Left lung (tissue), 10 donors: ENCODE measurements around the gene MTFR1L. TPM values are rescaled to one million over a fixed set of nuclear protein-coding genes. Genes with fewer than 3 reads are reported as not detected.

ENCODE experiments used
- ATAC-seq: fragments of 200-7000 bp; cut with Tn5 transposase; one replicate; pipeline ENCODE4 v1.9.1; 2020; ENCODE audit warnings: moderate library complexity
- DNase-seq, 4 donors: peaks; one replicate each; pipeline ENCODE4 v3.0.0-alpha.2; 2013 to 2020
- H3K27ac ChIP-seq, 2 donors: fragments of 200-600 bp; sonication (generic) in 1 of 2; one replicate each; pipeline versions ENCODE4 v1.5.0 to v1.8.0; 2020 to 2021
- H3K27me3 ChIP-seq, 2 donors: fragments of 200-600 bp; sonication (generic) in 1 of 2; one replicate each; pipeline versions ENCODE4 v1.5.0 to v1.8.0; 2020 to 2021
- H3K36me3 ChIP-seq, 2 donors: fragments of 200-600 bp; sonication (generic) in 1 of 2; one replicate each; pipeline versions ENCODE4 v1.5.0 to v1.8.0; 2020 to 2021
- H3K4me1 ChIP-seq, 2 donors: fragments of 200-600 bp; one replicate each; pipeline ENCODE4 v1.8.0; 2021
- H3K4me3 ChIP-seq, 2 donors: fragments of 200-600 bp; sonication (generic) in 1 of 2; one replicate each; pipeline versions ENCODE4 v1.5.0 to v1.8.0; 2020 to 2021; ENCODE audit warnings: mild to moderate bottlenecking in 1 of 2
- H3K9me3 ChIP-seq, 2 donors: fragments of 200-600 bp; sonication (generic) in 1 of 2; one replicate each; pipeline versions ENCODE4 v1.5.0 to v1.8.0; 2020 to 2021
- CTCF ChIP-seq, 2 donors: fragments of 200-600 bp; sonication (generic) in 1 of 2; IDR thresholded peaks; one replicate each; pipeline versions ENCODE4 v1.5.0 to v1.8.0; 2021; ENCODE audit warnings: antibody characterized with exemption in 2 of 2
- intact Hi-C, 2 donors: fragments of 100-400 bp; cut with DNase I; formaldehyde crosslinking; loops; one replicate each; pipeline versions ENCODE4 v1.11.2 to v1.14.2; 2022
- polyA plus RNA-seq, 6 donors: library from polyadenylated mRNA; unstranded; fragments of 120-200 nt; gene quantifications; one replicate each; pipeline ENCODE4 v1.2.1, GENCODE V29; 2013; ENCODE audit not compliant: insufficient read length in 6 of 6
- total RNA-seq, 2 donors: library from RNA; stranded (reverse); fragmentation: NEBNext Ultra II Directional; extraction: Animal tissue kit (Norgen Biotek cat#: 25700); gene quantifications; one replicate each; pipeline ENCODE4 v1.2.1, GENCODE V29; 2021
- donor health status: DM: no; HTN: yes; CAD: no.
- donor health status: DM: no; HTN: no; CAD: no.

MTFR1L gene
- total and polyA plus RNA-seq, 8 donors = 44.5 to 88.4 (median 79.3) TPM

- intact Hi-C loops = no loop called here
- no peak for TF ChIP-seq CTCF (IDR thresholded peaks at IDR 0.05)
- ATAC-seq (no peak), DNase-seq (no peak)
- H3K27ac ChIP-seq = no peak overlapping the region
- no peaks in the 10 kb centered on the region for H3K9me3 ChIP-seq
- peaks cover 2 to 4% of the 10 kb centered on the region in 2 donors for H3K4me1 ChIP-seq
- no peak overlapping the region for H3K4me3 ChIP-seq
- H3K36me3 ChIP-seq = peaks cover 0 to 70% of the 10 kb centered on the region in 2 donors
- no peaks in the 10 kb centered on the region for H3K27me3 ChIP-seq
Observed at GRCh38 chr1:25826571-25826970, 6.8 kb downstream of the MTFR1L start.

GRCh38 chr1:25828491-25828890, 8.7 kb downstream of the MTFR1L start:
- ATAC-seq (no peak), DNase-seq (no peak)
- intact Hi-C loops = no loop called here
- no peak overlapping the region for H3K4me3 ChIP-seq
- no peak for TF ChIP-seq CTCF (IDR thresholded peaks at IDR 0.05)
- H3K36me3 ChIP-seq = peaks cover 0 to 88% of the 10 kb centered on the region in 2 donors
- no peaks in the 10 kb centered on the region for H3K9me3 ChIP-seq
- H3K27ac ChIP-seq = no peak overlapping the region
- no peaks in the 10 kb centered on the region for H3K4me1 ChIP-seq
- no peaks in the 10 kb centered on the region for H3K27me3 ChIP-seq

- Histone ChIP-seq H3K36me3 (peaks cover 0 to 88% of the 10 kb centered on the region in 2 donors), H3K4me3 (no peak overlapping the region), H3K4me1 (no peaks in the 10 kb centered on the region), H3K27me3 (no peaks in the 10 kb centered on the region), H3K9me3 (no peaks in the 10 kb centered on the region), H3K27ac (no peak overlapping the region)
- intact Hi-C loops = no loop called here
- DNase-seq (no peak), ATAC-seq (no peak)
- no peak for TF ChIP-seq CTCF (IDR thresholded peaks at IDR 0.05)
Observed at GRCh38 chr1:25829046-25829445, 9.3 kb downstream of the MTFR1L start.

- no peak for DNase-seq
- TF ChIP-seq CTCF (IDR thresholded peaks at IDR 0.05) = no peak
- Histone ChIP-seq H3K36me3 (peaks cover 0 to 88% of the 10 kb centered on the region in 2 donors), H3K4me3 (no peak overlapping the region), H3K4me1 (no peaks in the 10 kb centered on the region), H3K27me3 (no peaks in the 10 kb centered on the region), H3K27ac (peak overlapping the region in 1 of 2 donors; percentile 33), H3K9me3 (no peaks in the 10 kb centered on the region)
- intact Hi-C loops = no loop called here
- no peak for ATAC-seq
Observed at GRCh38 chr1:25831569-25832196, 11.9 kb downstream of the MTFR1L start.

GRCh38 chr1:25832336-25833037, 12.7 kb downstream of the MTFR1L start:
- H3K4me1 ChIP-seq = no peaks in the 10 kb centered on the region
- ATAC-seq (no peak), DNase-seq (no peak)
- intact Hi-C loops = no loop called here
- no peak for TF ChIP-seq CTCF (IDR thresholded peaks at IDR 0.05)
- peaks cover 0 to 79% of the 10 kb centered on the region in 2 donors for H3K36me3 ChIP-seq
- no peaks in the 10 kb centered on the region for H3K27me3 ChIP-seq
- H3K9me3 ChIP-seq = no peaks in the 10 kb centered on the region
- H3K27ac ChIP-seq = no peak overlapping the region
- H3K4me3 ChIP-seq = no peak overlapping the region
